Medulla oblongata (tissue), 1 donor: ENCODE results near the gene NIBAN1.

Source experiments
- DNase-seq: peaks from one replicate; pipeline ENCODE4 v3.0.0-alpha.2; 2015; ENCODE audit errors: extremely low spot score

Gene NIBAN1

DNA sequence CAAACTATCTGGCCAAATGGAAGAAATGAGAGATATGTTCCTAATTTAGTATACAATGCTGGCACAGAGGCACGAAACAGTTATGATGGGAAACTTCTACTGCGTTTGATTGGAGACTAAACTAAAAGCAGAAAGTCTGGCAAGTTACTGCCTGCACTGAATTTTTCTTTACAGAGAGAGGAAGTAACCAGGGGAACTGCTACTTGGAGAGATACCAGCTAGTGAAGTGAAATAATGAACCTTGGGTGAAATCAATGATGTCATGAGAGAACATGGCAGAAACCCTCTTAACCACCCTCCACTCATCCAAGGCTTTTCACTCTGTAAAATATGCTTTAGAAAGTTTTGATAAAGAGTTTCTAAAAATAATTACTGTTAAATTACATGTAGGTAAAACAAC, 29.3 kb downstream of the NIBAN1 start:
- peak; percentile 83 for DNase-seq

GRCh38 chr1:184943998-184944397, 30.3 kb downstream of the NIBAN1 start:
- no peak for DNase-seq

- DNase-seq = no peak
Measured at GRCh38 chr1:184941735-184942134, 32.6 kb downstream of the NIBAN1 start.

GRCh38 chr1:184941410-184941733, 32.9 kb downstream of the NIBAN1 start:
- DNase-seq = no peak

- no peak for DNase-seq
Measured at GRCh38 chr1:184940694-184941409, 33.5 kb downstream of the NIBAN1 start.

DNA sequence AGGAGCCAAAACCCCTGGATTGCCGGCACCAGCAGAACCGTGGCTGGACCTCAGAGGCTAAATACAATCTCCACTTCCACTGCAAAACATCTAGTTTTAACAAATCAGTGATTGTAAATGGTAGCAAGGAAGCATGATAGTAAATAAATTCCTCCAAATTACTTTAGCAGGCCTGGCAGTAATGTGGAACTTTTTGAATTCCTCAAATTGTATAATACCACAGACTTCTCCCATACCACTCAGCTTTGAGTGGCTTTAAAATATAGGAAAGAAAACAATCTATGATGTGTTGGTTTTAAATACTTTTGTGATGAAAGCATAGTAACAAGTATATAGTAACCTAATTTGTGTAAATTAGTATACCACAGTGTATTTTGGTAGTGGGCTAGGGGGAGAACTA, 34.1 kb downstream of the NIBAN1 start:
- no peak for DNase-seq

- DNase-seq = no peak
Measured at GRCh38 chr1:184937729-184938128, 36.6 kb downstream of the NIBAN1 start.

GRCh38 chr1:184935920-184936798, 38.1 kb downstream of the NIBAN1 start:
- DNase-seq = no peak

- DNase-seq = no peak
Measured at GRCh38 chr1:184933944-184934343, 40.4 kb downstream of the NIBAN1 start.

DNA sequence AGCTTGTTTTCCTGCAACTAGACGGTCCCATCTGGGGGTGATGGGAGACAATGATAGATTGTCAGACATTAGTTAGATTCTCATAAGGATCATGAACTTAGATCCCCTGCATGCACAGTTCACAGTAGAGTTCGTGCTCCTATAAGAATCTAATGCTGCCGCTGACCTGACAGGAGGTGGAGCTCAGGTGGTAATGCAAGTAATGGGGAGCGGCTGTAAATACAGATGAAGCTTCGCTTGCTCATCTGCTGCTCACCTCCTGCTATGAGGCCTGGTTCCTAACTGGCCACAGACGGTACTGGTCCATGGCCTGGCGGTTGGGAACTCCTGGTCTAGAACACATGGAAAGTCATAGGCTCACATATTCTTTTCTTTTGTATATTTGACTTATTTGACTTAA, 42.0 kb downstream of the NIBAN1 start:
- no peak for DNase-seq

DNA sequence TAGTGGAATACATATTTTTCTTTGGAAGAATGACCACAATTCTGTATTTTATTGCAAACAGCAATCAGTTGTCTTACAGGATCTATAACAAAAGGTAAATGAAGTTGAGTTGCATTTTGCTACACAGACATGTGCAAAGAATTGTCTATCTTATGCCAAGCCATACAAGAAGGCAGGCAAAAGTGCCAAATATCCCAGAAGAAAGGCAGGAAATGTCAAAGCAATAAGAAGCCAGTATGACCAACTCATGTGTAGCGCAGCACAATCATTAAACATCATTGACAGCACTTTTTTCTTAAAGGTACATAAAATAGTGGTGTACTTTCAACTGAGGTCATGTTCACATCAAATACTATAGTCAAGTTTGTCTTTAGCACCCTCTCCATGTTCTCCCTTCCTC, 42.7 kb downstream of the NIBAN1 start:
- DNase-seq = no peak

- no peak for DNase-seq
Measured at GRCh38 chr1:184930645-184931044, 43.7 kb downstream of the NIBAN1 start.

GRCh38 chr1:184930232-184930631, 44.1 kb downstream of the NIBAN1 start:
- DNase-seq = no peak

DNA sequence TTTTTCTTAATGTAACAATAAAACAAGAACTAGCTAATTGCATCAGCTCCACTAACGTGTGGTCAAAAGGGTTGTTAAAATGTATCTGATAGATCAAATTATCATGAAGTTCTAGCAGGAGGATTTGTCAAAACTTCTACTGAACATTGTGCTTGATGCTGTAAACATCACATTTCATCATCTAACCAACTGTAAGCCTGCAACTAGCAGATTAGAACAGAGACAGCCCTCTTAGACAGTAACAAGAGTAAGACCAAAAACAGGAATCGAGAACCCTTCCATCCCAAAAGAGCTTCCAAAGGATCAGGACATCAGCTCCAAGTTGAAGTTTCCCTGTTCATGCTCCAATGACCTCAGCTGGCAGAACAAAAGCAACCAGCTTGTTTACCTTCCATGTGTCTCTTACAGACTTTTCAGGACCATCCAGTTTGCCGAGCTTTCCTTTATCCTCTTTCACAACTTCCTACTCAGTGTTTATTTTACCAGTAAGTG, 44.6 kb downstream of the NIBAN1 start:
- no peak for DNase-seq

GRCh38 chr1:184928394-184928793, 45.9 kb downstream of the NIBAN1 start:
- no peak for DNase-seq
